SHP77 (cell line): ENCODE measurements around the gene UST.
"Not testable (repeated sequence)": the region's sequence is repeated elsewhere in the genome, so short reads cannot be mapped to it uniquely, and the experiment has no call there.

Experiments used
- DNase-seq, 2 experiments: peaks; one replicate each; lab custom pipeline; 2025; lab: John Stamatoyannopoulos, UW

UST gene

GRCh38 chr6:148836751-148837150 lies 89.9 kb downstream of the UST start:
- DNase-seq, result no peak

GRCh38 chr6:148837941-148838340 lies 91.1 kb downstream of the UST start:
- no peak for DNase-seq

GRCh38 chr6:148839044-148839443 lies 92.2 kb downstream of the UST start:
- no peak for DNase-seq

- no peak for DNase-seq
Observed at GRCh38 chr6:148840256-148840655, 93.4 kb downstream of the UST start.

GRCh38 chr6:148842296-148843019 lies 95.6 kb downstream of the UST start:
- no peak for DNase-seq

GRCh38 chr6:148845464-148845863 lies 98.6 kb downstream of the UST start:
- DNase-seq, result no peak

GRCh38 chr6:148846778-148847761 lies 100.2 kb downstream of the UST start:
- DNase-seq, result no peak

GRCh38 chr6:148848915-148849314 lies 102.1 kb downstream of the UST start:
- DNase-seq, result no peak

GRCh38 chr6:148849449-148849848 lies 102.6 kb downstream of the UST start:
- not testable (repeated sequence) for DNase-seq

- DNase-seq, result no peak
Observed at GRCh38 chr6:148850964-148851363, 104.1 kb downstream of the UST start.

GRCh38 chr6:148851683-148852556 lies 105.1 kb downstream of the UST start:
- DNase-seq, result no peak

- DNase-seq, result no peak
Observed at GRCh38 chr6:148852688-148853087, 105.9 kb downstream of the UST start.

- not testable (repeated sequence) for DNase-seq
Observed at GRCh38 chr6:148853113-148853512, 106.3 kb downstream of the UST start.

- DNase-seq, result no peak
Observed at GRCh38 chr6:148854096-148854495, 107.3 kb downstream of the UST start.

GRCh38 chr6:148854992-148855391 lies 108.2 kb downstream of the UST start:
- no peak for DNase-seq

GRCh38 chr6:148855744-148856143 lies 108.9 kb downstream of the UST start:
- no peak for DNase-seq

GRCh38 chr6:148857798-148858390 lies 111.1 kb downstream of the UST start:
- no peak for DNase-seq

- DNase-seq, result not testable (repeated sequence)
Observed at GRCh38 chr6:148864132-148864531, 117.3 kb downstream of the UST start.

GRCh38 chr6:148864941-148865340 lies 118.1 kb downstream of the UST start:
- no peak for DNase-seq

GRCh38 chr6:148866657-148867268 lies 119.9 kb downstream of the UST start:
- no peak for DNase-seq

- no peak for DNase-seq
Observed at GRCh38 chr6:148867862-148868261, 121.0 kb downstream of the UST start.
